Suppressor macrophage treated with lipopolysaccharide for 1 hour (primary cell): ENCODE measurements around the gene FNIP2.
A peak's percentile ranks its signal among the peaks of the same experiment; 100 is the strongest.
"Not testable (repeated sequence)": the region's sequence is repeated elsewhere in the genome, so short reads cannot be mapped to it uniquely, and the experiment has no call there.

Source experiments
- DNase-seq, 3 donors: peaks; one replicate each; pipeline ENCODE4 v3.0.0-alpha.2; 2020 to 2022

FNIP2 gene

GRCh38 chr4:158927774-158928173, 158.9 kb downstream of the FNIP2 start:
- DNase-seq, result not testable (repeated sequence)

GRCh38 chr4:158929939-158930638, 161.3 kb downstream of the FNIP2 start:
- DNase-seq, result no peak

DNA sequence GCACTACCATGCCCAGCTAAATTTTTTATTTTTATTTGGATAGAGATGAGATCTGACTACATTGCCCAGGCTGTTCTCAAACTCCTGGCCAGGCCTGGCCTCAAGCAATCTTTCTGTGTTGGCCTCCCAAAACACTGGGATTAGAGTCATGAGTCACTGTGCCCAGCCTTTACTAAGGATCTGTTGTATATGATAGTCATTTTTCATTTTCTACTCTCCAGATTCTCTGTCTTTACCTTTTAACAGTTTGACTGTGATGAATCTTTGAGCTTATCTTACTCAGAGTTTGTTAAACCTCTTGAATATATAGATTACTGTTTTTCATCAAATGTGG, 161.8 kb downstream of the FNIP2 start:
- DNase-seq, result no peak

- DNase-seq, result no peak
These were observed 164.4 kb downstream of the FNIP2 start for GRCh38 chr4:158933236-158933635.

- DNase-seq, result no peak
These were observed 166.3 kb downstream of the FNIP2 start for GRCh38 chr4:158934996-158935669.

GRCh38 chr4:158936238-158936637, 167.4 kb downstream of the FNIP2 start:
- peak; percentile 83 to 97 (median 95) for DNase-seq

GRCh38 chr4:158938220-158939044, 169.6 kb downstream of the FNIP2 start:
- DNase-seq, result no peak

GRCh38 chr4:158940271-158940670, 171.4 kb downstream of the FNIP2 start:
- peak; percentile 73 to 90 (median 78) for DNase-seq

DNA sequence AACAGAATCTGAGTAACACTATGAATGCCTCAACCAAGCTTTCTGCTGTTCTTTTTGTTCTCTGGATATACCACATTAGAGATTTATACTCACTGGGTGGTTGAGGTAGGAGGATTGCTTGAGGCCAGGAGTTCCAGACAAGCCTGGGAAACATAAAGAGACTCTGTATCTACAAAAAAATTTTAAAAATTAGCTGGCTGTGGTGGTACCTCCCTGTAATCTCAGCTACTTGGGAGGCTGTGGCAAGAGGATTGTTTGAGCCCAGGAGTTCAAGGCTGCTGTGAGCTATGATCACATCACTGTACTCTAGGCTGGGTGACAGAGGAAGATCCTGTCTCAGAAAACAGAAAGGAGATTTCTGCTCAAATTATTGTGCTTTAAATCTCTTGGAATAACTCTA, 172.5 kb downstream of the FNIP2 start:
- peak in 1 of 3 donors; percentile 45 for DNase-seq

DNA sequence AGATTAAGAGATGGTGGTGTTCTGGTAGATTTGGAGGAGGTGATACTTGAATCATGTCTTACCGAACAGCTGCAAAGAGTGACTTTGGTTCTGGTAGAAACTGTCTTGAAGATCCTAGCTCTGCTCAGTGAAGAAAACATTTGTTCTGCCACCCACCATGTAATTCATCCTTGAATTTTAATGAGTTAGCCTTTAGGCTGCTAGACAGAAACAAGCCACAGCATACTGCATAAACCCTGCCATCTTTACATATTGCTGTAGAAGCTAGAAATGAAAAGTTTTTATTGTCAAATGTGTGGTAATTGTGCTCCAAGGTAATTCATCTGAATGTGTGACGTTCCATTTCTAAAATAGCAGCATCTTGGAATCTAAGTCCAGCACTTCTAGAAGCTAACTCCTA, 173.1 kb downstream of the FNIP2 start:
- no peak for DNase-seq

- no peak for DNase-seq
These were observed 176.8 kb downstream of the FNIP2 start for GRCh38 chr4:158945529-158946108.

GRCh38 chr4:158946825-158947224, 178.0 kb downstream of the FNIP2 start:
- DNase-seq, result no peak

DNA sequence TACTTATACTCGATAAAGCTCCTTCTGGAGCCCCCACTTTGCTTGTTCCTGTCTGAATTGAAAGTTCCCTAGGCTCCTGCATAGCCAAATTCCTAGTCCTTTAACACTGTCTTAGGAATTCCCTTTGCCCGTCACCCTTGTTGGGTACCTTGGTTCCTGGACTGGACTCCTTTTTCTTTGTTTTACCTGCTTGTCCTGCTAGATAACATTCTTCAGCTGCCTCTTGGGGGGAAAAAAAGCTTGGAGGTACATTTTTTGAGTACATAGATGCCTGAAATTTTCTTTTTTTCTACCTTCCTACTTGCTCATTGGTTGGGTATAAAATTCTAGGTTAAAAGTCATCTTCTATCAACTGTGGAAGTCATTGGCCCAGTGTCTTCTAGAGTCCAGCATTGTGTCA, 179.2 kb downstream of the FNIP2 start:
- no peak for DNase-seq

- peak; percentile 49 to 72 (median 63) for DNase-seq
These were observed 180.3 kb downstream of the FNIP2 start for GRCh38 chr4:158949099-158949498.

GRCh38 chr4:158952221-158952774, 183.5 kb downstream of the FNIP2 start:
- peak; percentile 60 to 76 (median 68) for DNase-seq

DNA sequence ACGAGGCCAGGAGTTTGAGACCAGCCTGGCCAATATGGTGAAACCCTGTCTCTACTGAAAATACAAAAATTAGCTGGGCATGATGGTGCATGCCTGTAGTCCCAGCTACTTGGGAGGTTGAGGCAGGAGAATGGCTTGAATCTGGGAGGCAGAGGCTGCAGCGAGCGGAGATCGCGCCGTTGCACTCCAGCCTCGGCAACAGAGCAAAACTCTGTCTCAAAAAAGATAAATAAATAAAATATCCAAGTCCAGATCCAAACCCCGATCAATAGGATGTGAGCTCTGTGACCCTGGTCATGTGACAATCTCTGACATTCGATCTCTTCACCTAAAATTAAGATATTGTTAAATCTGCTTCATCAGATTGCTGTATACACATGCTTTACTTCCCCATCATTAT, 187.5 kb downstream of the FNIP2 start:
- not testable (repeated sequence) for DNase-seq

DNA sequence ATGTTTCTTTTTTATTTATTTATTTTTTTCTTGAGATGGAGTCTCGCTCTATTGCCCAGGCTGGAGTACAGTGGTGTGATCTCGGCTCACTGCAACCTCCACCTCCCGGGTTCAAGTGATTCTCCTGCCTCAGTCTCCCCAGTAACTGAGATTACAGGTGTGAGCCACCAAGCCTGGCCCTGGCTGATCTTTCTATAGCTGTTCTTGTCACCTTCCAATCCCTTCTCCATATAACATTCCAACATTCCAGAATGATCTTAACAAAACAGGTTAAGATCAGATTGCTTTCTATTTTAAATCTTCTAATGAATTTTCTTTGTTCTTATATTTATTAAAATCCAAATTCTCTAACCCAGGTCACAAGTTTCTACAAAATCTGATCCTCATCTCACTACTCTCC, 188.1 kb downstream of the FNIP2 start:
- DNase-seq, result not testable (repeated sequence)
